Activated naive CD8-positive, alpha-beta T cell treated with anti-CD3 and anti-CD28 coated beads for 36 hours (primary cell): ENCODE data around the gene PCDHB9. TPM values are rescaled to one million over a fixed set of nuclear protein-coding genes. Genes with fewer than 3 reads are reported as not detected.

Experiments
- total RNA-seq, 2 experiments: library from RNA; stranded (reverse); gene quantifications; one replicate each; pipeline ENCODE4 v1.2.3, GENCODE V29; 2021

Gene PCDHB9
- total RNA-seq, 2 experiments from 2014 or later, result not detected

Other genes starting within 250 kb of the PCDHB9 start
- not detected for gene PCDHAC2, start 220.7 kb upstream of the PCDHB9 start, total RNA-seq
- gene PCDHB1, start 135.8 kb upstream of the PCDHB9 start, total RNA-seq, result not detected
- not detected for gene PCDHB2, start 92.5 kb upstream of the PCDHB9 start, total RNA-seq
- not detected for gene PCDHB3, start 86.7 kb upstream of the PCDHB9 start, total RNA-seq
- not detected for gene PCDHB4, start 65.3 kb upstream of the PCDHB9 start, total RNA-seq
- not detected for gene PCDHB5, start 52.0 kb upstream of the PCDHB9 start, total RNA-seq
- not detected for gene PCDHB6, start 37.1 kb upstream of the PCDHB9 start, total RNA-seq
- not detected for gene PCDHB7, start 14.5 kb upstream of the PCDHB9 start, total RNA-seq
- not detected for gene PCDHB8, start 9.4 kb upstream of the PCDHB9 start, total RNA-seq
- gene PCDHB16, start 4.8 kb upstream of the PCDHB9 start, total RNA-seq, result not detected
- gene PCDHB10, start 5.2 kb downstream of the PCDHB9 start, total RNA-seq, result not detected
- gene PCDHB11, start 12.5 kb downstream of the PCDHB9 start, total RNA-seq, result not detected
- not detected for gene PCDHB12, start 21.6 kb downstream of the PCDHB9 start, total RNA-seq
- gene PCDHB13, start 26.8 kb downstream of the PCDHB9 start, total RNA-seq, result not detected
- not detected for gene PCDHB14, start 36.2 kb downstream of the PCDHB9 start, total RNA-seq
- gene PCDHB15, start 58.2 kb downstream of the PCDHB9 start, total RNA-seq, result not detected
- gene SLC25A2, start 116.9 kb downstream of the PCDHB9 start, total RNA-seq, result under 1 TPM in 1 of 2 experiments, not detected in 1; 0.21 TPM
- gene TAF7, start 133.6 kb downstream of the PCDHB9 start, total RNA-seq, result 10 to 100 TPM; 60.4 to 60.5 TPM
- gene PCDHGA1, start 143.4 kb downstream of the PCDHB9 start, total RNA-seq, result not detected
- not detected for gene PCDHGA2, start 151.6 kb downstream of the PCDHB9 start, total RNA-seq
- not detected for gene PCDHGA3, start 156.7 kb downstream of the PCDHB9 start, total RNA-seq
- gene PCDHGB1, start 162.9 kb downstream of the PCDHB9 start, total RNA-seq, result not detected
- gene PCDHGA4, start 167.9 kb downstream of the PCDHB9 start, total RNA-seq, result under 1 TPM in 1 of 2 experiments, not detected in 1; 0.12 TPM
- gene PCDHGB2, start 172.8 kb downstream of the PCDHB9 start, total RNA-seq, result under 1 TPM in 1 of 2 experiments, not detected in 1; 0.10 TPM
- under 1 TPM in 1 of 2 experiments, not detected in 1; 0.06 TPM for gene PCDHGA5, start 177.0 kb downstream of the PCDHB9 start, total RNA-seq
- not detected for gene PCDHGB3, start 183.1 kb downstream of the PCDHB9 start, total RNA-seq
- gene PCDHGA6, start 186.7 kb downstream of the PCDHB9 start, total RNA-seq, result under 1 TPM; 0.08 TPM
- not detected for gene PCDHGA7, start 195.6 kb downstream of the PCDHB9 start, total RNA-seq
- gene PCDHGB4, start 200.5 kb downstream of the PCDHB9 start, total RNA-seq, result not detected
- gene PCDHGA8, start 205.5 kb downstream of the PCDHB9 start, total RNA-seq, result not detected
- gene PCDHGB5, start 210.8 kb downstream of the PCDHB9 start, total RNA-seq, result under 1 TPM; 0.16 to 0.26 TPM
- gene PCDHGA9, start 215.6 kb downstream of the PCDHB9 start, total RNA-seq, result not detected
- not detected for gene PCDHGB6, start 220.9 kb downstream of the PCDHB9 start, total RNA-seq
- under 1 TPM in 1 of 2 experiments, not detected in 1; 0.06 TPM for gene PCDHGA10, start 225.8 kb downstream of the PCDHB9 start, total RNA-seq
- not detected for gene PCDHGB7, start 230.5 kb downstream of the PCDHB9 start, total RNA-seq
- gene PCDHGA11, start 233.9 kb downstream of the PCDHB9 start, total RNA-seq, result under 1 TPM in 1 of 2 experiments, not detected in 1; 0.06 TPM
- under 1 TPM in 1 of 2 experiments, not detected in 1; 0.08 TPM for gene PCDHGA12, start 243.3 kb downstream of the PCDHB9 start, total RNA-seq